Stimulated activated CD4-positive, alpha-beta T cell treated with anti-CD3 and anti-CD28 coated beads, Interleukin-1b, Interleukin-23, amount 100 ng/mL, for 24 hours (primary cell): ENCODE measurements around the gene LSM10.

Experiments used
- DNase-seq, 4 experiments: peaks; one replicate each; pipeline ENCODE4 v3.0.0-alpha.2; 2020; ENCODE audit warnings: low read depth in 4 of 4, low spot score in 1 of 4

The LSM10 gene

DNA sequence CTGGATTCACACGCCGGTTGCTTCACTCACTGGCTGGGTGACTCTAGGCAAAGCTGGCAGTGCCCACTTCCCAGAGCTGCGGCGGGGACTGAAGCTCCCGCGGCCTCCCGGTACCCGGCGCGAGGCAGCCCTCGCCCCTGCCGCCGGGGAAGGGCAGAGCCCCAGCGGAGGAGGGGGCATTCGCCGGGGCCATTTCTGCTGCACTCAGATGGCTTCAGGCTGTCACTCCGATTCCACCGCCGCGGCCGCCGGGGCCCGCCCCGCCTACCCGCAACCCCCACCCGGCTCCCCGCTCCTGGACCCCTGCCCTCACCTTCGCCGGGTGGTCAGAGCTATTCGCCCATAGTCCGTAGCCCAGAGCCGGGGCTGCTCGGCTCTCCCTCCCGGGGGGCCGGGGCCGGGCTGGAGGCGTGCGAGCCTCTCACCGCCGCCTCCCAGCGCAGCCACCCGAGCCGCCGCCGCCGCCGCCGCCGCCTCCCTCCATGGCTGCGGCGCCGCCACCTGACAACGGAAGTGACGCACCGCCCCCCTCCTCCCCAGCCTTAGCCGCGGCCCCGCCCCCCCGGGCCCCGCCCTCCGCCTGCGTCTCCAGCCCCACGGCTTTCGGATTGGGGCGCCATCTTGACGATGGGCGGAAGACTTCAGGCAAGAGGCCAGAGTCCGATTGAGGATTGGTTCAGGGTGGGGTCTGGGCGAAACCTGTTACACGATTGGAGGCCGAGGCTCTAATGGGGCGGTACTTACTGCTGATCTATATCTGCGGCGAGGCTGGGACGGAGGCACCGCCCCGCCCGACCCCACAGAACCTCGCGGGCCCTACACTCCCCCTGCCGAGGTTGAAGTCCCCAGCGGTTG is 12.1 kb downstream of the LSM10 start, which contains the start of gene STK40:
STK40 (minus strand) TSS at position 515 of the 855 bp plus-strand sequence. CDS start 24,592 bp downstream, outside the sequence.
- DNase-seq = peak; percentile 95 to 99 (median 96)

DNA sequence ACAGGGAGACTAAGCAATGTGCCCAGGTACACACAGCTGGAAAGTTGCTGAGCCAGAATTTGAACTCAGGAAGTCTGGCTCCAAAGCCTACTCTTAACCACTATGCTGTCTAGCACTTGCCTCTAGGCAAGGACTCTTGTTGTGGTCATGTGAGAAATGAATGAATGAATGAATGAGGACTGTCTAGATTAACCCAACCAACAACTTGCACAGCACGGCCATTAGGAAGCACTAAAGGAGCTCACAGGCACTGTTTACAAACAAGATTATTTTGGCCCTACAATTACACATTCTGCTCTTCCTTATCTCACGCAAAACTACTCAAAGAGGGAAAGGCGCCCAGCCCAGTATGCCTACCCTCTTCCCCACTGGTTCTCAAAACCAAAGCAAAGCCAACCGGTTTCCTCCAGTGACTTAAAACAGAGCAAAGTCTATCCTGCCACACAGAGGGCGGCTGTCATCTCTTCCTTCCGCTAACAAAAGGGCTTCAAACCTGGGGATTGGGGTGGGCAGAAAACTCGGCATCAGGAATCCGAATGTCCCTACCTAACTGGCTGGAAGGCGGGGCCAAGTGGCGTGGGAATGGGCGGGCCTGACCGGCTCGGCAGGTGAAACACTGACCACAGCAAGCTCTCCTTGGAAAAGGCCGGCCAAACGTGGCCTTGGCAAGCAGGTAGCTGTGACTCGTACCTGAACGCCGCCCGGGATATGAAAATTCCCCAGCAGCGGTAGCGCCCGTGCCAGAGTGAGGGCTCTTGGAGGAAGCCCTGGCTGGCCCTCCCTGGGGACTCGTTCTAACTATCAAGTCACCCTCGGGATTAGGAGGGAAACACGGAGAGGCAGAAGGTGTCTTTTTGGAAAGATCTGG is 12.9 kb downstream of the LSM10 start:
- DNase-seq = peak in 1 of 4 experiments; percentile 13

DNA sequence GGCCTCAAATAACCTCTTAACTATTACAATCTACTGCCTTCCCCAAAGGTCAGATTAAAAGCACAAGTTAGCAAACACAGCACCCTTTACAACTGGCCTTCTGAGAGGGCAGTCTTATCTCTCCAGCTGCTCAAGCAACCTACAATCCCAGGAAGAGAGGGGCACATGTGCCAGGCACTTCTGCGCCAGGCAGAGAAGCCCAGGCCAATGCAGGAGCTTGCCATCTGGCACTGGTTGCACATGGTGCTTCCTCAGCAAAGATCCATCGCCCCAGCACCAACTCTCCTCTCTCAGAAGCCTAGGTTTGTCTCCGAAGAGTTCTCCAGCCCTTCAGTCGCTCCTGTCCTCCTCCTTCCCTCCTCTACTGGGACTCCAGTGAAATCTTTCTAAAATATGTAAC is 14.5 kb downstream of the LSM10 start:
- DNase-seq = no peak

DNA sequence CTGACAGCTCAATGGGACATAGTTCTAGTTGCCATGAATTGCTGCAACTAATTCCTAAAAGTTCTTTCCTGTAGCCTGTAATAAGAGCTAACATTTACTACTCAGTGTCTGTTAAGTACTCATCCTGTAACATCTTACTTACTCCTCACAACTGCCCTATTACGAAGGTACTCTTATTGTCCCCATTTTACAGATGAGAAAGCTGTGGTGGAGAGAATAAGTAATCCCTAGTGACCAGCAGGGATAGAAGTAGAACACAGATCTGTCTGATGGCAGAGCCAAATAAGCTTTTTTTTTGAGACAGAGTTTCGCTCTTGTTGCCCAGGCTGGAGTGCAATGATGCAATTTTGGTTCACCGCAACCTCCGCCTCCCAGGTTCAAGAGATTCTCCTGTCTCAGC is 15.0 kb downstream of the LSM10 start:
- DNase-seq = no peak

DNA sequence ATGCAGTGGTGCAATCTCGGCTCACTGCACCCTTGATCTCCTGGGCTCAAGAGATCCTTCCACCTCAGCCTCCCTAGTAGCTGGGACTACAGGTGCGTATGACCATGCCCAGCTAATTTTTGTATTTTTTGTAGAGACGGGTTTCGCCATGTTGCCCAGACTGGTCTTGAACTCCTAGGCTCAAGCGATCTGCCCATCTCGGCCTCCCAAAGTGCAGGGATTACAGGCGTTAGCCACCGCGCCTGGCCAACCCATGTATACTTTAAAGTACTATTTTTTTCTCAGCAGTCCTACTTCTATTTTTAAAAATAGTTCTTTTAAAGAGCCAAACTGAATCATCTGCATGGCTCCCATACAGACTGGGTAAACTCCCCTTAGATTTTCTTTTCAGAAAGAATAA is 15.5 kb downstream of the LSM10 start:
- DNase-seq = no peak

DNA sequence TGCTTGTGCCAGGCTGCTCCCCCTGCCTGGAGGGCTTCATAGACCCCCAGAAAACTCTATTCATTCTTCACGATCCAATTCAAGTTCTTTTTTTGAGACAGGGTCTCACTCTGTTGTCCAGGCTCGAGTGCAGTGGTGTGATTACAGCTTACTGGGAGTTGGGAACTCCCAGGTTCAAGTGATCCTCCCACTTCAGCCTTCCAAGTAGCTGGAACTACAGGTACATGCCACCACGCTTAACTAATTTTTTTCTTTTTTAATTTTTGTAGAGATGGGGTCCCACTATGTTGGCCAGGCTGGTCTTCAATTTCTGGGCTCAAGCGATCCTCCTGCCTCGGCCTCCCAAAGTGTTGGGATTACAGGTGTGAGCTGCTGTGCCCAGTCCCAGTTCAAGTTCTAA is 16.3 kb downstream of the LSM10 start:
- no peak for DNase-seq

DNA sequence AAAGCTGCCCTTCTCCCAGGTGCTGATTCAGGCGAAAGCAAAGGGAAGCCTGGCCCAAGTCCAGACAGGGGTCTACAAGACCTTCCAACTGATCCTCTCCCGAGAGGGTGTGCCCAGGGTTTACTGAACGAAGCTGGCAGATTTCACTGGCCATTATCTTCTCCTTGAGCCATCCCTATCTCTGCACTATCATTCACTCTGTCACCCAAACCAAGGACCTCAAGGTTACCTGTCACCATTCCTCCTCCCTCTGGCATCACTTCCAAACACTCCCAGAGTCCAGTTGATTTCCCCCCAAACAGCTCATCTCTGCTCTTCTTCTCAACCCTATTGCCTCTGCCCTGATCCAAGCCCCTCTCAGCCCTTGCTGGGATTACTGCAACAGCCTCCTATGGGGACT is 16.9 kb downstream of the LSM10 start:
- DNase-seq = no peak

DNA sequence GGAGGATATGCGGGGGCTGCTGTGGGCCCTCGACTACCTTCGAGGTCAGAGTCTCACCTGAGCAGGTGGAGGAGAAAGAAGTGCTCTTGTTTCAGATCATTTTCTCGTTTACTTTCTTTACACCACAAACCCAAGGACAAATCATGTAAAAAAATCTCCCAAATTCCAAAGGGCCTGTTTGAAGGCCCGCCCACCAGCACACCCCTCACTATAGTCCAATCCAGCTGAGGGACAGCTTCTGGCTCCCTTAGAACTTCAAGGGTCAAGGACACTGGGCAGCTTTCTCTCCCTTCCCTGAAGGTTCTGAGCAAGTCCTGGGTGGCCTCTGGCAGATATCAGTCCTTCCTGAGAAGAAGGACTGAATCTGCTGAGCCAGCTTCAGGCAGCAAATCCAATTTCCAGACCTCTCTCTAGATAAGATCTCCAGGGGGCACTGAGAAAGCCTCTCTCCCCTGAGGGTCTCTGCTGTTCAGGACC is 17.5 kb downstream of the LSM10 start:
- DNase-seq = no peak

DNA sequence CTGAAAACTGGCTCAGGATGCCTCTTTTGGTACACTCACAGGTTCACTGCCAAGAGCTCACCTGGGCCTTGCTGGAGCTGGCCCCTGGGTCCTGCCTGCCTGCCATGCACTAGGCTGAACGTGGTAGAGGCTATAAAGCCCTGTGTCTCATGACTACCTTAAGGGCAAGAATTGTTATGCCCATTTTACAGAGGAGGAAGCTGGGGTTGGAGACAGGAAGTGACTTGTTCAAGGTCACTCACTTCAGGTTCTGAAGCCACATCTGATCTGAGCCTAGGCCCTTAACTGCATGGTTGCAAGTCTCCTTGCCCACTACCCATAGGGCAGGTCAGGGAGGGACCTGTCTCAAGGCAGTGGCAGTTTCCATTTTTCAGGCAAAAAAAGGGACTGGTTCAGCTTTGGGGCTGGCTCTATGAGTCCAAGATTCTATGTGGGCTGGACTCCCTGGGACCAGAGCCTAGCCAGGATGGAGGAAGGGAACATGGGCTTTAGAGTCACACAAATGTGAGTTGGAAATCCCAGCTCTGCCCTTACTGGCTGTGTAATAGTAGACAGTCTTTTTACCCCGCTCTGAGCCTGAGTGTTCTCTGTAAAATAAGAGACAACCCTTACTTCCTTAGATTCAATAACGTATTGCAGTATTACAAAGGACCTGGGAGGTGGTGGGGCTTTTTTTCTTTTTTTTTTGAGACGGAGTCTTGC is 19.8 kb downstream of the LSM10 start:
- no peak for DNase-seq

DNA sequence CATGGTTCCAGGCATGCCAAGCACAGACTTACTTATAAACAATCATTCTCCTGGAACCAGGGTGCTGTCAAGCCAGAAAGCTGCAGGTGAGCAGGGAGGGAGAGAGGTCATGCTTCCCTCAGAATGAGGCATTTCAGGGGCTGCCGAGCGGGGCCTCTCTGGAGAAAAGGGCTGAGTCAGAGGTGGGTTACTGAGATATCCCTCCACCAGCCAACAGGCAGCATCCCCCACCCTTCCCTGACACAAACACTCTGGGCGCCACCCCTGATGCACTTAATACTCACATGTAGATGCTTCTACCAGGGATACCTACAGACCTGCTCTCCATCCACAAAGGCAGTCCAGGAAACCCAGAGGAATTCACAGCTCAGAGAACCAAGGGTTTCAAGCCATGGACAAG is 25.1 kb downstream of the LSM10 start:
- DNase-seq = no peak

DNA sequence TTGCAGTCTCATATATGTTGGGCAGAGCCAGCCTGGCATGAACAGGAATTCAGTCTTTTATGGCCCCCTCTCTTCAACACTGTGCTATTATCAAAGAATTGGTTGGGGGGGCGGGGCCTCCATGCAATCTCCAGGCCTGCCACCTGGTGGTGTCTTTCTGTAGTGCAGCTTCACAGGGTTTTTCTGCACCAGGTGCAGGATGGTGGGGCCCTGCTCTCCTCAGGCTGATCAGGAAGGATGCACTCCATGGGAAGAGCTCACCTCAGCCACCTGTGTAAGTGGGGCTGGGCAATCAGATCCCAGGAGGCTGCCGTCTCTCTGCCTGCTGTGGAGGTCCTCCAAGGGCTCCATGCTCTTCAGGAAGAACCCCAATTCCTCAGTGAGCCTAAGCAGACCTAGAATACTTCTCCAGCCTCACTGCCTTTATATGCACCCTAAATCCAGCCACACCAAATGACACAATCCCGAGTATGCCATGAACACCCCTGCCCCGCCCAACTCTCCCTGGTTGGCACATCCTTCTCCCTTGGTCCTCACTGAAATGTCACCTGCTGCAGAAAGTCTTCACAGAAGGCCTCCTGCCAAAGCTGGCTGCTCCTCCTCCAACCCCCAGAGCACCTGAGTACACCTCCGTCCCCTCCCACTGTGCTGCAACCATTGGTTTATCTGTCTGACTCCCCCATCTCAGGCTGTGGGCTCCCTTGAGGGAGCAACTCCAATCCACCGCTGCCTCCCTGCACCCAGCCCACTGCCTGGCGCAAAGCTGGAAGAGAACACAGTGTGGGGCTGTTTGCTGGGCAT is 28.4 kb downstream of the LSM10 start:
- peak; percentile 69 to 88 (median 76) for DNase-seq

DNA sequence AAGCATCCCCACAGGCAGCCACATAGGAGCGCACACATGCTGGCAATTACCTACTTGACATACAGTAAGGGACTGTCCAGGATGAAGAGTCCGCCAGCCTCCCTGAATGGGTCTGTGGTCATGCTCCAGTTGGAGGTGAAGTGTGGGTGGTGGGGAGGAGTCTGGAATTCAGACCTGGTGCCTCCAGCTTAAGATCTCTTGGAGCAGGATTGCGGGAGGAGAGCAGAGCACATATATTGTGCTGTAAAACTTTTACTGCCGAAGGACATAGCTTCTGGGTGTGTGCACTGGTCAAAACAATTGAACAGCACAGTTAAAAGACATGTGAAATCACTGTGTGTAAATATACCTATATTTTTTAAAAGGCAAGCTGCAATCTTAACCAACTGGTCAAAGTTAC is 29.9 kb downstream of the LSM10 start:
- DNase-seq = no peak

DNA sequence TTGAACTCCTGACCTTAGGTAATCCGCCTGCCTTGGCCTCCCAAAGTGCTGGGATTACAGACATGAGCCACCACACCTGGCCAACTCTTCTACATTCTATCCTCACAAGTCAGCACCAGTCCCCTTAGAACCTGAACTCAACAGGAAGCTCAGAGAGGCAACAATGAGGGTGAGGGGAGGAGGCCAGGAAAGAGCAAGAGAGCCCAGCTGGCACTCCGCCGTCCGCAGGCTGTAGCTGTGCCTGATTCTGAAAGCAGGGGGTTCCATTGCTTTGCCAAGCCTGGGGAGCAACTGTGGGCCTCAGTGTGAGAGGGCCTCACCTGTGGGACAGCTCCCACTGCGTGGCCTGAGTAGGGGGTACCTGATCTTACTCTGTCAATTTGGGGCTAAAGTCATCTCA is 30.6 kb downstream of the LSM10 start:
- no peak for DNase-seq

DNA sequence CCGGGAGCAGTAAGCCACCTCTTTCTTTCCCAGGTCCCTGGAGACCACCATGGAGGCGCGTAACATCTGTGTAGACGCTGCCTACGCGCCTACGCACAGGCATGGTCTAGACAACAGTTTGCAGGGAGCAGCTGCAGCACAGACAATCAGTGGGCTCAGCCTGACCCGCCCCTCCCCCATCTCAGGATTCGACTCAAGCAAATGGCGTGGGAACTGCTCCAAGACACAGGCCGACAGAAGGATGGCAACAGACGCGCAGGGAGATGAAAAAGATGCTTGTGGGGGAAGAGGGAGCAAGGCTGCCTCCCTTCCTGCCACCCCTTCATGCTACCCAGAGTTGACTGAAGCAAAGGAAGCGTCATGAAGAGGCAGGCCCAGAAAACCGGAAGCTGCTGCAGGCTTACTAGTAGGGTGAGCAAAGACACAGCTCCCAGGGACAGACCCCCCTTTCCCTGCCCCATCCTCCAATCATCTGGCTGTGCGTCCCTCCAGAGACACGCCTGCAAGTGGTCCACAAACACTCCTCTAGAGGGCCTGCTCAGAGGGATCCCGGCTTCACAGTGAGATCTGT is 31.5 kb downstream of the LSM10 start:
- no peak for DNase-seq

DNA sequence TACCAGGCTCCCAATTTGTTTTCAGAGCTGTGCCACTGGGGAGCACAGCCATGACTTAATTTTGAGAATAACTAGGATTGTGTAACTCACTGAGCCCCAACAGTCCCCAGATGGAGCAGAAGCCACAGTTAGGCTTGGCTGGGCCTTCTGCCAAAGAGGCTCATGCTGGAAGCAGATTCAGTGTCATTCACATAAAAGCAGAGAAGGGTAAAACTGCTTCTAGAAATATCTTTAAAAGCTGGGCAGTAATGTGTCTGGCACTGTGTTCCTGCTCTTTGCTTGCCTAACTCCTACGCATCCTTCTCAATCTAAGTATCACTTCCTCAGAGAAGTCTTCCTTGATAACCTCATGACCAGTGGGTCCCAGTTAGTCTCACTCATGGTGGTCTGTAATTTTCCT is 32.3 kb downstream of the LSM10 start:
- no peak for DNase-seq

DNA sequence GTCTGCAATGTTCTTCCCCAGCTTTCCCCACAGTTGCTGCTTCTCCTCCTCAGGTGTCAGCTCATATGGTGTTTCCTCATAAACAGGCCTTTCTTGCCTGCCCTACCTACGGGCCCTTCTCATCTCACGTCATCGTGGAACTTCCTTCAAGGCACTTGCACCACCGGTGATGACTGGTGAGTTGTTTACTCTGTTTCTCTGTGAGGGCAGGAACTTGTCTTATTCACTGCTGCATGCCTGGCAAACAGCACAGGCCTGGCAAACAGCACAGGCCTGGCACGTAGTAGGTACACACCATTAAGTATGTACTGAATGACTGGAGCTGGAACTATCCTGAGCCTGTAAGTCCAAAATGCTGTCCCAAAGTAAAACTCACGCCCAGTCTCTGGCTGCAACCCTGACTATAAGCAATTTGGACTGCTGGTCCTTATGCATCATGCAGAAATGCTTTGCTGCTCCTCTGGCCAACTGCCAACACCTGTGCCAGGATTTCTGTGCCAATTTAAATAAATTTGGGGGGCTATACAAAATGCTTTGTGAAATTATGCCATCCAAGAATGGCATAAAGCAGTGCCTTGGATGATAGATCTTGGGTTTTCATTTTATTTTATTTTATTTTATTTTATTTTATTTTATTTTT is 37.7 kb downstream of the LSM10 start:
- DNase-seq = no peak

DNA sequence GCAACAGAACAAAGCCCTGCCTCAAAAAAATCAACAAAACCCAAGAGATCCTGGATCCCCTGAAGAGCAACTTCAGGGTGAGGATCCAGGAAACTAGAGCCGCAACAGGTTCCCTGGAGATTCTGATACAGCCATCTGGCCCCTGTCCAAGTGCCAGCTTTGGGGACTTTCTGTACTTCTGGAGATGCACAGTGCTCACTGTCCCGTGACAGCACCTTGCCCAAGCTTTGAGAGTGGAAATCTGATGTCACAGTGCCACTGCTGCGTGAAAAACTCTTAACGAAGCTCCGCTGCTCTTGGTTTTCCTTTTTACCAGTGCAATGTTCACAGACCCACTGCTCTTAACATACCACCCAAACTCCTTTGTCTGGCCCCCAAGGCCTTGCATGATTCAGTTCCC is 38.3 kb downstream of the LSM10 start:
- DNase-seq = no peak

DNA sequence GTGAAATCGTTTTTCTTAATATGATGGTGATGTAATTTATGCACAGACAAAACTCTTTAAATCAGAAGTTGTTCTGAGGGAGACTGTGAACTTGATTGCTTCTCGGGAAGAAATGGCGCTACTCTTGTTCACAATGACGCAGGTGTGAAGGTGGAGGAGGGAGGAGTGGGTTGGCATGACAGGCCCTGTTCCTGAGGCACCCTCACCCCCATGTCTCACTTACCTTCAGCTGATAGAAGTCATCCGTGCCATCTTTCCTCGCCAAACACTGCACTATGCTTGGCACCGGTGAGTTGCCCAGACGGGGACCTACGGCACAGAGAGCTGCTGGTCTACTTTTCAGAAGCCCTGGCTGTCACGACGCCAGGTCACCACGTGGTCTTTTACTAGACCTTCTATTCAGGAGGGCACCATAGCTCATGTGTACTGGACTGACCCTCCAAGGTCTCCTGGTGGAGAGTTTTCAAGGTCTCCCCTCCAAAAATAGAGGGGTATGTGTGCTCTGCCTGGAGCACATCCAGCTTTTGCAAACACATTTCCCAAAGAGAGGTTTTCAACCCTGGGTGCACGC is 39.1 kb downstream of the LSM10 start:
- no peak for DNase-seq

DNA sequence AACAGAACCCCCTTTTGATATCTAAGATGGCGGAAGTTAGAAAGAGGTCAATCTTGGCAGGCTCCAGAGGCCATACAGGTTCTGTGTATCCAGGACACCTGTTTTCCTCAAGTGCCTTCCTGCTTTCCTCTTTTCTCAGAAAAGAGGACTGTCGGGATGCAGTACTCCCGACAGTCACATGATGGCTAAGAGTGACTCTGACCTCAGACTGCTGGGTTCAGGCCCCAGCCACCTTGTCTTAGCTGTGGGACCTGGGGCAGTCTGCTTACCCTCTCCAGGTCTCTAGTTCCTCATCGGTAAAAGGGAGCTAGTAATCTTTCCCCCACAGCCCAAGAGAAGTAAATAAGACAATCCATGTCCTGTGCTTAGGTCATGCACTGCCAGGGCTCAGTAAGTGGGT is 41.9 kb downstream of the LSM10 start:
- no peak for DNase-seq
